ENCODE measurements around the gene GRHPR. TPM values are rescaled to one million over a fixed set of nuclear protein-coding genes. Genes with fewer than 3 reads are reported as not detected.
A peak's percentile ranks its signal among the peaks of the same experiment; 100 is the strongest.

The GRHPR gene
- total RNA-seq, 4 donors from 2014 or later, result 120 to 181 (median 141) TPM

DNA sequence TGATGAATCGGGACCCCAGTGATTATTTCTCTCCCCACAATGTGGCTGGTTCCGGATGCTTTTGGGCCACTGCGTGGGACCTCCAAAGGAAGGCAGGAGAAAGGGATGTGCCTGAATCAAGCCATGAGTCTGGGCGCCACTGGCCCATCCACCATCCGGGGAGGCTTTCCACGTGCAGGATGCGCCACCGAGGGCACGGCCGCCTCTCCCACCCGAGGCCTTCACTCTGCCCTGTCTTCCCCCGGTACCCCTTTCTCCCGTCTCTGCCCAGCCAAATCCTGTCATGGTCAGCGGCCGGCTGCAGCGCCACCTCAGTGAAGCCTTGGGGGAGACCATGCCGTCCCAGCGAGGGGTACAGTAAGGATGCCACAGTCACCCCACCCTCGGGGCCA, 43.9 kb upstream of the GRHPR start:
- no peak for DNase-seq (ENCODE audit: low spot score in 2 of 2)
- no peak overlapping the region for H3K4me3 ChIP-seq (ENCODE audit: low read depth, poor library complexity, severe bottlenecking)
- intact Hi-C loops (cut with DNase I; ENCODE audit: low total_unique reads), result no loop called here
- TF ChIP-seq, protein P1, sequence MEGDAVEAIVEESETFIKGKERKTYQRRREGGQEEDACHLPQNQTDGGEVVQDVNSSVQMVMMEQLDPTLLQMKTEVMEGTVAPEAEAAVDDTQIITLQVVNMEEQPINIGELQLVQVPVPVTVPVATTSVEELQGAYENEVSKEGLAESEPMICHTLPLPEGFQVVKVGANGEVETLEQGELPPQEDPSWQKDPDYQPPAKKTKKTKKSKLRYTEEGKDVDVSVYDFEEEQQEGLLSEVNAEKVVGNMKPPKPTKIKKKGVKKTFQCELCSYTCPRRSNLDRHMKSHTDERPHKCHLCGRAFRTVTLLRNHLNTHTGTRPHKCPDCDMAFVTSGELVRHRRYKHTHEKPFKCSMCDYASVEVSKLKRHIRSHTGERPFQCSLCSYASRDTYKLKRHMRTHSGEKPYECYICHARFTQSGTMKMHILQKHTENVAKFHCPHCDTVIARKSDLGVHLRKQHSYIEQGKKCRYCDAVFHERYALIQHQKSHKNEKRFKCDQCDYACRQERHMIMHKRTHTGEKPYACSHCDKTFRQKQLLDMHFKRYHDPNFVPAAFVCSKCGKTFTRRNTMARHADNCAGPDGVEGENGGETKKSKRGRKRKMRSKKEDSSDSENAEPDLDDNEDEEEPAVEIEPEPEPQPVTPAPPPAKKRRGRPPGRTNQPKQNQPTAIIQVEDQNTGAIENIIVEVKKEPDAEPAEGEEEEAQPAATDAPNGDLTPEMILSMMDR (IDR thresholded peaks at IDR 0.05), result no peak
- no peak for TF ChIP-seq POLR2A (IDR thresholded peaks at IDR 0.05)
- WGBS, 2 donors, result 85 to 95% methylated on average over 18 to 19 of the region's 19 CpGs

DNA sequence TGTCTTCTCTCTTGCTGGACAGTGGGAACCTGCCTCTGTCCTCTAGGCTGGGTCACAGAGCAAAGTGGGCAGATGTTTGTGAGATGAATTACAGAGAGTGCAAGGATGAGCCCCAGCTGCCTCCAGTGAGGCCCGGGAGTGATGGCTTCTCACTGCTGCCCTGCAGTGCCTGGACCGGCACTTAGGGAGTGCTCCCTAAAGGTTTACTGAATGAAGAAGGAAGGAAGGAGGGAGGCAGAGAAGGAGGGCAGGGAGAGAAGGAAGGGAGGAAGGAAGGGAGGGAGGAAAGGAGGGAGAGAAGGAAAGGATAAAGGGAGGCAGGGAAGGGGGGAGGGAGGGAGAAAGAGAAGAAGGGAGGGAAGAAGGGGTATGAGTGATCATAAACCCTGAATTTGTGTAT, 42.7 kb upstream of the GRHPR start:
- intact Hi-C loops (cut with DNase I; ENCODE audit: low total_unique reads), result no loop called here
- DNase-seq (ENCODE audit: low spot score in 2 of 2), result no peak
- WGBS, 2 donors, result 75 to 84% methylated on average over 2 of the region's 2 CpGs
- no peak for TF ChIP-seq POLR2A (IDR thresholded peaks at IDR 0.05)
- TF ChIP-seq, protein P1 (IDR thresholded peaks at IDR 0.05), result no peak
- no peak overlapping the region for H3K4me3 ChIP-seq (ENCODE audit: low read depth, poor library complexity, severe bottlenecking)

DNA sequence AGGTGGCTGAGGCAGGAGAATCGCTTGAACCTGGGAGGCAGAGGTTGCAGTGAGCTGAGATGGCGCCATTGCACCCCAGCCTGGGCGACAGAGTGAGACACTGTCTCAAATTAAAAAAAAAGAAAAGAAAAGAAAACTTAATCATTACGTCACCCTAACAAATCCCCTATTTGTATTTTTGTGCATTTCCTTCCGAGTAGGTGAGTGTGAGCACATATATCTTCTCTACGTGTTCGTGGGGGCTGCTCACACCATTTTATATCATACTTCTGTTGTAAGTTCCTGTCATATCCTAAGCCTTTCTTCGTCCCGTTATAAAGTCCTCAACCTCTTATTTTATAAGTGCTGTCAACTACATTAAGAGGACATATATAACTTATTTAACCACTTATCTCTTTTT, 41.9 kb upstream of the GRHPR start:
- TF ChIP-seq, protein P1 (IDR thresholded peaks at IDR 0.05), result no peak
- no peak for TF ChIP-seq POLR2A (IDR thresholded peaks at IDR 0.05)
- H3K4me3 ChIP-seq (ENCODE audit: low read depth, poor library complexity, severe bottlenecking), result no peak overlapping the region
- no peak for DNase-seq (ENCODE audit: low spot score in 2 of 2)
- intact Hi-C loops (cut with DNase I; ENCODE audit: low total_unique reads), result no loop called here
- 90 to 93% methylated on average over 9 of the region's 9 CpGs for WGBS, 2 donors

DNA sequence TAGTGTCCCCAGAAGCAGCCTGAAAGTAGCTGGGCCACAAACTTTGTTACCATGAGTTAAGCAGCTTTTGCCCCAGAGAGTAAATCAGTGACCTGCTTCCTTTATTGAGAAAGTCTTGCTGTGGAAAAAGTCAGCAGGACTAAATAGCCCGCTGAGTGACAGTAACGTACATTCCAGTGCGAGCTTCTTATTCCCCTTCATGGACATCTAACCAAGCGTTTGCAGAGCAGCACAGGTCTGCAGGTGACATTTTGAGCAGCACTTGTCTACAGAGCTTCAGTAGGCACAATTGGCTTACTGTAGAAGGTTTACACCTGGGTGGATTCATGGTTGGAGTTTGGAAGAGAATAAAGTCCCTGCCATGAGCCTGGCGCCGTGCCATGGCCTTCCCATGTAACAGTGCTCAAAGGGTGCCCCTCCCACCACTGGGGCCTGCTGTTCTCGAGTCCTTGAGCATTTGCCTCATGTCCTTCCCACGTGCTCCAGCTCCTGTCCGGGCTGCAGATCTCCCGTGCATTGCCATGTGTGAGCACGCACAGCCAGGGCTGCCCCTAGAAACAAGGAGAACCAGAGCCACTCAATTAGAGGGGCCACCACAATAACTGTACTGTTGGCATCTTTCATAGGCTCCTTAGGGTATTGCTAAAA, 41.3 kb upstream of the GRHPR start:
- 84 to 86% methylated on average over 11 of the region's 11 CpGs for whole genome bisulfite sequencing, 2 donors
- intact Hi-C loops (cut with DNase I; ENCODE audit: low total_unique reads), result no loop called here
- H3K4me3 ChIP-seq (ENCODE audit: low read depth, poor library complexity, severe bottlenecking), result no peak overlapping the region
- TF ChIP-seq, protein P1 (IDR thresholded peaks at IDR 0.05), result no peak
- no peak for TF ChIP-seq POLR2A (IDR thresholded peaks at IDR 0.05)
- DNase-seq (ENCODE audit: low spot score in 2 of 2), result peak in 1 of 2 donors; percentile 64

DNA sequence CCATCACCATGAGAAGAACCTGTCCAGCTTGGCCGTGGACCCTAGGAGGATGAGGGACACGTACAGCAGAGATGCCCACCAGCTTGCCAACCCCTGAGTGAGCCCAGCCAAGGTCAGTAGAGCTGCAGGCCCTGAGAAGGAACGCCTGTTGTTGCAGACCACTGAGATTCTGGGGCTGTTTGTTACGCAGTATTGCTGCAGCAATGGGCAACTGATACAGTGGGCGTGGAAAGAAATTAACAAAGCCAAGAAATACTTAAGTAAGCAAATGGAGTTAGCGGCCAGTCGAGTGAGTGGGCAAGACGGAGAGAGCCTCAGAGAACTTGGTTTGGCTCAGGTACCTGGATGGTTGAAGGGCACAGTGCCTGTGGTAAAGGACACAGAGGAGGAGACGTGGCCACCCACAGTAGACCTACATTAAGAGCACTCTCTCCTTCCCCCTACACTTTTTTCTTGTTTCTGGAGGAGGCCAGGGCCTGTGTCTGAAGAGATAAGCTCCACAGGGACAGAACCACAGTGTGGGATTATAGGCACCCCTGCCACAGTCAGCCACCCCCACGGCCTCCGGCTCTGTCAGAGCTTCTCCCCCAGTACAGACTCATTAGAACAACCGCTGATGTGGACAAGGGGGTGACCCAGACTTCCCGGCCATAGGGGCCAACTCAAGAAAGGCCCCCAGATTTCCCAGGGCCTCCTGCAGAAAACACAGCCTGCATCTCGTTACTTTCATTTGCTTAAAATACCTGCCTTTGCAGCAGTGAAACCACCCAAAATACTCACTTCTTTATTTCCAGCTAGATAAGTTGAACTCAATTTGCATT, 40.1 kb upstream of the GRHPR start:
- peak in 1 of 2 donors; percentile 70 for DNase-seq (ENCODE audit: low spot score in 2 of 2)
- WGBS, 2 donors, result 86 to 96% methylated on average over 13 to 14 of the region's 14 CpGs
- intact Hi-C loops (cut with DNase I; ENCODE audit: low total_unique reads), result no loop called here
- TF ChIP-seq, protein P1 (IDR thresholded peaks at IDR 0.05), result no peak
- TF ChIP-seq POLR2A (IDR thresholded peaks at IDR 0.05), result no peak
- H3K4me3 ChIP-seq (ENCODE audit: low read depth, poor library complexity, severe bottlenecking), result no peak overlapping the region

Data from lower leg skin (tissue), 4 donors.